HG03469 (cell line): ENCODE measurements around the gene KLHL12.

ENCODE experiments used
- ATAC-seq: cut with Tn5 transposase; IDR thresholded peaks from one replicate; pipeline ENCODE4 v1.9.1; 2021; ENCODE audit warnings: mild to moderate bottlenecking, moderate library complexity, moderate number of reproducible peaks; ENCODE audit not compliant: unreplicated experiment

The KLHL12 gene

DNA sequence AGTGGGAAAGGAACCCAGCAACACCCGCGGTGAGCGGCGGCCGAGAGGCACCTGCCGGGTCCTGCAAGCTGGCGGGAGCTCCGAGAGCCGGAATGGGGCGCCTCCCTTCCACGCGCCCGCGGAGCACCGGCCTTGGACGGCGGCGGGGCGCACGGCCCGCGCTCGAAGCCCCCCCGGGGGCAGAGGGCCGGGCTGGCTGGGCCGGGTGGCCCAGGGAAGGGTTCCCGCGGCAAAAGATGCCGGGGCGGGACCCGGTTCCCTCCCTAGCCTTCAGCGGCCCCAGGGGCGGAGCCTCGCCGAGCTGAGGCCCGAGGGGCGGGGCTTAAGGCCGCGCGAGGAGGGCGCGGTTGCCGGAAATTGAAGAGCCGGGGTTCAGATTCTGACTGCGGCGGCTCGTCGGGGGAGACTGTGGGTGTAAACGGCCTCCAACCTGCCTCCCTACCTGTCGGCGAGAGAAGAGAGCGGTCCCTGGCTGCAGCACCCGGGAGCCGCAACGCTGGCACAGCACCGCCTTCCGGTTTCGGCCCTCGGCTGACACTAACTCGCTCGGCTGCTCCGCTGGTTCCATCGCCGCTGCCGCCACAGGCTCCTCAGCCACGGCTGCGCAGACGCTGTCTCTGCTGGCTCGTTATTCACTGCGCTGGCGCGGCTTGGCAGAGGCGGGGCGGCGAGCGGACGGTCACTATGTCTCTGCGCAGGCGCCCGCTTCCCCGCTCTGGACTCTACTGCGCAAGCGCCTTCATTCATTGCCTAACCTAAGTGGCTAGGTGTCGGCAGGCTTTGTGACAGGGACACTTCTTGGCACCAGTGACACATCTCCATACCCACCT is 38.3 kb downstream of the KLHL12 start, which contains the start of gene RABIF:
RABIF (minus strand) TSS at position 619 of the 830 bp plus-strand sequence; CDS start at position 568, 51 bp downstream.
- peak; percentile 77 for ATAC-seq

DNA sequence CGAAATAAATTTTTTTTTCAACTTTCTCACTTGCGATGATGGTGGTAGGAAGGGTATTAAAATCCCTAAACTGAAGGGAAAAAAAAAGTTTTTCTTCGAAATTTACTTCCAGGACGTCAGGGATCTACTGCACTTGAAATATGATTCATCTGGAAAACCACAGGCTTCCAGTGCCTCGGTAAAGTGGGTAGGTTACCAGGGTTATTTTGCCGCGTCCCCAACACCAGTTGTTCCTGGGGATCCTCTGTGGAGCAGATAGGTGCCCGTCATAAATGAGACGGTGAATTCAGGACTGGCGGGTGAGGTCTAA is 38.9 kb downstream of the KLHL12 start:
- ATAC-seq: no peak

DNA sequence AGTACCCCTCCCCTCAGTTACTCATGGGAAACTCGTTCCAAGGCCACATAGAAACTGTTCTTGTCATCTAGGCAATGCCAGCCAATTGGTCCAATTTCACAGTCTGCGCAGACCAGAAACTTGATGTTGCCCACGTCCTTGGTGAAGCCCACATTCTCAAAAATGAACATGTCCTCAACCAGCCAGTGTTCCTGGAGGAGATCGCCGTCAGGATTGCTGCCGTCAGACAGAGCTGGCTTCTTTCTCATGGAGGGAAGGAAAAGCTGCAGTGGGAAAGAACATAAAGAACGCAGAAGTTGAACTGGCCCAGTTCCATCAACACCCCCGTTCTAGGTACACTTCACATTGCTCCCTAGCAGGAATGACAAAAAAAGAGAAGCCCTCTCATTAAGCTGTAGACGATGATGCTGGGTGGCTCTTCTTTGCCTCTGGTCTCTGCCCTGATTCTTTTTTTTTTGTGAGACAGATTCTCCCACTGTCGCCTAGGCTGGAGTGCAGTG is 46.0 kb downstream of the KLHL12 start:
- ATAC-seq: no peak

DNA sequence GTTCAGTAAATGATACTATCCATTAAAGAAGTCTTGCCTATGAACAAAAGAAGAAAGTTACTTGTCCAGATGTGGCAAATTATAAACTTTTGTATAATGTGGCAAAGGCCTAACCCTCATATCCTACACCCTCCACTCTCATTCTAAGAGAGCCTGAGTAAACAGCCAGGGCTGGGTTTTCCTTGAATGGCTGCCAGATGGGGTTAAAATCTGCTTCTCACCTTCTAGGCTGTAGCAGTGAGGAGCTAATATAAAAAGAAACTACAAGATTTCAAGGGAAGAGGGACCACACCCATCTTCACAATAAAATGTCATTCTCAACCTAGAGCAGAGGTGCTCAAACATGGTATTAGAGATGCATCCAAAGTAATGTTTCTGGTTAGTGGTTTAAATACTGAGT is 47.0 kb downstream of the KLHL12 start:
- no peak for ATAC-seq

DNA sequence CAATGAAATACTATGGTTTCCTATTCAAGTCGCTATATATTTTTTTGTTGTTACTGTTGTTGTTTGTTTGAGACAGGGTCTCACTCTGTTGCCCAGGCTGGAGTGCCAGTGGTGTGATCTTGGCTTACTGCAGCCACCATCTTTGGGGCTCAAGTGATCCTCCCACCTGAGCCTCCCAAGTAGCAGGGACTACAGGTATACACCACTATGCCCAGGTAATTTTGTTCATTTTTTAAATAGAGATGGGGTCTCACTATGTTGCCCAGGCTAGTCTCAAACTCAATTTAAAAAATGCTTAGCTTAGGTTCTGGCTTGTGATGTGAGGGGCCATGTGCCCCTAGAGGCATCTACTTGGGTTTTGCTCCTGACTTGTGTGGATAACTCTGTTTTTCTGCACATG is 47.9 kb downstream of the KLHL12 start:
- no peak for ATAC-seq

DNA sequence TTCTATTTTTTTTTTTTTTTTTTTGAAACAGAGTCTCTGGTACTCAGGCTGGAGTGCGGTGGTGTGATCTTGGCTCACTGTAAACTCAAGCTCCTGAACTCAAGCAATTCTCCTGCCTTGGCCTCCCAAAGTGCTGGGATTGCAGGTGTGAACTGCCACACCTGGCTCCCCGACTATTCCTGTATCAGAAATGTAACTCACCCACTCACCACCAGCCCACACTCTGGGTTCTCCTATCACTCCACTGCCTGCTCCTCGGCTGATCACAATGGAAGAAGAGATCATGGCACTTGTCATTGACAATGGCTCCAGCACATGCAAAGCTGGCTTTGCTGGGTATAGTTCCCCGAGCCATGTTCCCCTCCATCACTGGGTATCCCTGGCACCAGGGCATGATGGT is 54.0 kb downstream of the KLHL12 start:
- no peak for ATAC-seq

DNA sequence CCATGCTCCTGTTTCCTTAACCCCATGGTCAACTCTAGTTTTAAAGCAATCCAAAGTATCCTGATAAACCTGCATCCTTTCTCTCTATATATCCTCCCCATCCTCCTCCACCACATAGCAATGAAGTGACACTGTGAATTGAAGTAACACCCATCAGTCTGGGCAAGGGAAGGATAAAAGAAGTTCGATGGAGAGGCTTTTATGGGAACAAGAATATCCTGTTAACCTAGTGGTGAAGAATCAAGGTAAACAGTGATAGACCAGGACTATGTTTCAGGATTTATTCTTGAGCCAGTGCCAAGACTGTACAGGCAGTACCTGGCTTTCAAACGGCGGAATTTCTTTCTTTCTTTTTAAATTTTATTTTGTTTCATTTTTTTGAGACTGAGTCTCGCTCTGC is 55.7 kb downstream of the KLHL12 start:
- no peak for ATAC-seq

DNA sequence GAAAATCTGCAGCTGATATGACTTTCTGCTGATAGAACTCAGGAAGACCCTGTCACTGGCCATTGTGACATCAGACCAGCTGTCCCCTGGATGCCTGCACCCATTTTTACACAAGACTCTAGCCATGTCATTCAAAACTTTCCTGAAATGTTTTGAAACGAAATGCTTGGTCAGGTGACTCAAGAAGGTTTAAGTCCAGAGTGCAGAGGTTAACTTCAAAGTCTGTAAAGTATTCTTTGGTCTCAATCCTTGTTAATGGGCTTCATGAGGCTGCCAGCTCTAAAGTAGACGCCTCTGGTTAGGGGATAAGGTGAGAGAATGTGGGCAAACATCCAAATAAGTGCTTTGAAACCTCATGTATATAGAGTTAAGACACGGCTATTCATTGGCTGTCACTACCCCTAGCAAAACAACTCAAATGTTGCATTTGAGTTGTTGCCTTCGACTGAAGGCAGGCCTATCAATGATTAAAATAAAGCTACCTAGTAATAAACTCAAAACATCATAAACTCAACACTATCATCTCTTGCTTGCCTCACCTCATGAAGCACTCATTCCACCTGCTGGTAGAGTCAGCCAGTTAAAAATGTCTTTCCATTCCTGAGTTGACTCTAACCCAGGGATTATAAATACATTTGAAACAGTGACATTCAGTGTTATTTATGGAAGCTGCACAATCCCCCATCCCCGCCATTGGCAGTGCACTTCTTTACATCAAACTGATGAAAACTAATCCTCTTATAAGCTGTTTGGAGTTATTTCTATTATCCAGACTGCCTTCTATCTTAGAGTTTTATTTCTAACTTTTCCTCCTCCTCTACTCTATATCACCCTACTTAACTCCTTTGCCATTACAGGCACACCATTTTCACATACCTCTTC is 64.1 kb downstream of the KLHL12 start:
- ATAC-seq: no peak

DNA sequence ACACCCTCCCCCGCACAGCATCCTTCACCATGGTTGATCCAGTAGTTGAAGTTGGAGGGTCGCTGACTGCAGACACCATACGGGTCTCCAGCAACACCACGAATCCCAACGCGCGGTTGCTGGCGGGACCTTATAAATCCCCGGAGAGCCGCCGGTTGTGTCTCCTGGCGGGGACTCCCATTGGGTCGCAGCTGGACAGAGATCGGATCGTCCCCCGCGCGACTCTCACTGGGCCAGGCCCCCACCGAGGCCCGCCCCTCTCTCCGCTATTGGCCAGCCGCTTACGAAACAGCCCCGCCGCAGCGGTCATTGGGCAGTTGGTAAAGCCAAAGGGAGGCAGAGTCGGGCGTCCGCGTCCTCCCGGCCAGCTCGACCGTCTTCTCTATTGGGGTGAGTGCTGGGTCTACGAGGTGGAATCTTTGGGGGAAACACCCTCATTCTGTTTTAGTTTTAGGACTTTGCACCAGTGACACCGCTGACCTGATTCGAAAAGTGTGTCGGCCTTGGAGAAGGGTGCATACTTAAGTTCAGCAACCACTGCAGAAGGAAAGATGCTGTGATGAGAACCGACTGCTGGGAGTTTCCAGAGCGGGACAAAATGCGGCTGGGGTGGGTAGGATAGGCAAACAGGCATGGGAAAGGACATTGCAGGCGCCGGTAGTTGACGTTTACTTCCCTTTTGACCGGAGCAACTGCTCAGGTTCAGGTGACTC is 65.5 kb downstream of the KLHL12 start:
- ATAC-seq: peak; percentile 48

DNA sequence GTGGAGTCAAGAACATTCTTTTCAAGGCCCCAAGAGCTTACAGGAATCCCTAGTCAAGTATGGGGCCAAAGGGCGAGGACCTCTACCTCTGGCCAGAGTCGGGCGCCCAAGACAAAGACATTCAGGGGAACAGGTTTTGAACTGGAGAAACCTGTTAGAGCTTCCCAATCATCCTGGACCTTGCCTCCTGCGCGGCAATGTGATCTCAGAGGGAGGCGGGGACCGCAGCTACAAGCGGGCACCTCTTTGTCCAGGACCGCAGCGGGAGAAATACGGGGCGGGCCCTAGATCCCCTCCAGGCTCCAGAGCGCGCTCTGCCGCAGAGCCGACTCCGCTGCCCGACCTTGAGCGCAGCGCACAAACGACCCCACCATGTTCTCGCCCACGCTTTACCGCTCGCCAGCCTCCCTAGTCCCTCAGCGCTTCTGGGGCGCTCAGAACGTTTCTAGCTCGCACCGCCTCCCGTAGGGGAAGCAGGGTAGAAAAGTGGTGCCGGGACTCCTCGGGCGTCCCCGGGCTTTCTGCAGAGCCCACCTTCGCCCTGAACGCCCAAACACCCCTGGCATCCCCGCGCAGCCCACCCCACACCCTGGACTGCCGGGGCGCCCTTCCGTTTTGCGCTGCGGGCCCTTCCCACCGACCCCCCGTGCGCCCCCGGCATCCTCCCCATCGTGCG is 66.2 kb downstream of the KLHL12 start:
- ATAC-seq: no peak

DNA sequence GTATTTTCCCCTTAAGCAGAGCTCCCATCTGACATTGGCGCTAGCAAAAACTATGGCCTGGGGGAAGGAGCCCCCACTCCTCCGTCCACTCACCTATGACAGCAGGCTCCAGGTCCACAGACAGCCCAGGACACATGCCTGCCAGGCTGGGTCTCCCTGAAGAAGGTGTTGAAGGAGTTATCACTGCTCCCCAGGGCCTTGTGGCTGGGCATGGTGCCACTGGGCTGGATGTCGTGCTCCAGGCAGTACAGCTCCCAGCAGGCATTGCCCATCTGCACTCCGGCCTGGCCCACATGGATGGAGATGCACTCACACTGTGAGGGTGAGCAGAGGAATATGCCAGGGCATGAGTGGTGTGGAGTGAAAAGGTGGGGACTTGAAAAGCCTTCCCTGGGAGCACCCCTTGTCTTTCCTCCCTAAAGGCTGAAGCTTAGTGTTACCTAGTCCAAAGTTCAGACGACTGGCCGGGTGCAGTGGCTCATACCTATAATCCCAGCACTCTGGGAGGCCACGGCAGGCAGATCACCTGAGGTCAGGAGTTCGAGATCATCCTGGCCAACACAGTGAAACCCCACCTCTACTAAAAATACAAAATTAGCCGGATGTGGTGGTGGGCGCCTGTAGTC is 68.1 kb downstream of the KLHL12 start:
- ATAC-seq: no peak

DNA sequence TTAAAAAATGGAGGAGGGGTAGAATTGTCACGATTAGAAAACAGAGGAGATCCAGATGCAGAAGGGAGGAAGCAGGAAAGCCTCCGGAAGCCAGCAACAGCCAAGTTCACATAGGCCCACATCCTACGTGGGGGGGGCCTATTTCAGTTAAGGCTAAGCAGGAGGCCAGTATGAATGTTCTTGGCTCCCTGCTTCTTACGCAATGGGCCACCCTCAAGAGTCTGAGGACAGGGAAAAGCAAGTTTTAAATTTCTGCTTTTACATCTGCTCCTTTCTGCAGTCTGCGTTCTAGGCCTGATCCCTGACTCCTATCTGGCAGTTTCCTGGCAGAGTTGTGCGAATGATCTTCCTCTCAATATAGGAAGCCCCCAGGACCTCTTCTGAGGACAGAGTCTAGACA is 68.7 kb downstream of the KLHL12 start:
- ATAC-seq: no peak

DNA sequence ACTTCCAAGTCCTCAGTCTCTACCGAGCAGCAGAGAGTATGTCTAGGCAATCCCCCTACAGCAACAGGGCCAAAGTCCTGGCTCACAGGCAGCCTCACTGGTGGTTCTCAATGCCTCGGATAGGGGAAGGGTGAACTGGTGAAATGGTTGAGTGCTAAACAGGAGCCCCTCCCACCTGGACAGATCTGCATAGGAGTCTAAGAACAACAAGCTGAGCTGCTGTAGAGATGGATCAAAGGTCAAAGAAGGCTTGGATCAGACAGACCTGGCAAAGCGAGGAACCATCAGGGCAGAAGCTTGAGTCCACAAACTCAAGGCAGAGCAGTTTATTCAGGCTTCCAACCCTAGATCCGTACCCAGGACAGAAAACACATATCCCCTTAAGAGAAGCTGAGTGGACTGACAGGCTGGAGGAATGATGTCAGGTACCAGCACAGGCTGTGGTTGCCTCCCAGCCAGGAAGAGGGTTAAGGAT is 69.9 kb downstream of the KLHL12 start:
- no peak for ATAC-seq

DNA sequence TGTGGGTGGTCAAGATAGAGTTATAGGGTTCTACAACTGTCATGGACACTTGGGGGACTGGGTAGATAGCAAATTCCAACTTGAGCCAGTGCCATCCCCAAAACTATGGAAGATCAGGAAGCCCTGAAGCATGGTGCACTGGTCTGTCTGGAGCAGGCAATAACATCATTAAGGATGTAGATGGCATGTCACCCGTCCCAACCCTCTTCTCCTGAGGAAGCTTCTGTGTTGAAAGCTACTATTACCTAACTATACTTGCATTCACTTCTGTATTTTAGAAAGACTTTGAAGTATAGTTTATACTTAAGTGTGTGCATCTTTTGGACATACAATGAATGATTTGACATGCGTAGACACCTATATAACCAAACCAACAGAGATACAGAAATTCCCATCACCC is 71.0 kb downstream of the KLHL12 start:
- ATAC-seq: no peak

DNA sequence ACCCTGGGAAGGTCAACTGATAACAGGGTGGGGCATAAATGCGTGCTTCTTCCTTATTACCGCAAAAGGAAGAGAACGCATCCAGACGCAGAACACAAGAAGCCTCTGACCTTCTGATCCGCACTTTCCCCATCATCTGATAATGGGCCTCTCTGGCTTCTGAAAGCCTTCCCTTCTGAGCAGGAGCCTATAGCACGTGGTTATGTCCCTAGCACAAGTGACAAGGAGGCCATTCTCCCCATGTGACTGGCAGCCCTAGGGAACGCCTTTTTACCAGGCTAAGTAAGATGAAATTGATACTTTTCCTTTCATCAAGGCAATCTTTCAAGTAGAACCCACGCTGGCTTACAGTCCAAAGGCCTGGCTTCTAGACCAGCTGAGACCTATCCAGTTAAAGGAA is 72.2 kb downstream of the KLHL12 start:
- ATAC-seq: no peak

DNA sequence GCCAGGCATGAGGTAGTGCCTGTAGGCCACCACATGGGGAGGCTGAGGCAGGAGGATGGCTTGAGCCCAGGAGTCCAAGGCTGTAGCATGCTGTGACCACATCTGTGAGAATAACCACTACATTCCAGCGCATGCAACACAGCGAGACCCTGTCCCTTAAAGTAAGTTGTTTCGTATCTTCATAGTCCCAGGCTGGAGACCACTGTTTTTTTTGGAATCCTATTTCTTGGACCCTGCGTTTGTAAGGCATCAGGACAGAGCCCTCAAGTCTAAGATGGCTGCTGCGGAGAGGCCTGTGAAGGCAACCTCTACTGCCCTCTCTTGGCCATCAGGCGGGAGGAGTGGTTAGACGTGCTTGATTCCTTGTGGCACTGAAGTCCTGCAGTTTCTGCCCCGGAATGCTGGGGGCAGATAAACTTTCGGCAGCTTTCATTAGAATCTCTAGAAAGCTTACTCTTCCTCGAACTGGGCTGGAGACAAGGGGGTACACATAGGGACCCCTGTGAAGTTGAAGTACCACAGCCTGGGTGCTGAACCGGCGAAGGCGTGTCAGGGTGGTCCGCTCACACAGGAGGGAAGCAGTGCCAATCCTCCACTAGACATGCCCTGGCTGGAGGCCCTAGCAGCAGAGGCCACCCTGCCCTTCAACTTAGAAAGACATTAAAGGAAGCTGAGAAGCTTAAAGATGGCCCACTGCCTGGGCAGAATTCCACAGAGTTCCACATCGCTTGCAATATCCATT is 74.7 kb downstream of the KLHL12 start:
- ATAC-seq: no peak

DNA sequence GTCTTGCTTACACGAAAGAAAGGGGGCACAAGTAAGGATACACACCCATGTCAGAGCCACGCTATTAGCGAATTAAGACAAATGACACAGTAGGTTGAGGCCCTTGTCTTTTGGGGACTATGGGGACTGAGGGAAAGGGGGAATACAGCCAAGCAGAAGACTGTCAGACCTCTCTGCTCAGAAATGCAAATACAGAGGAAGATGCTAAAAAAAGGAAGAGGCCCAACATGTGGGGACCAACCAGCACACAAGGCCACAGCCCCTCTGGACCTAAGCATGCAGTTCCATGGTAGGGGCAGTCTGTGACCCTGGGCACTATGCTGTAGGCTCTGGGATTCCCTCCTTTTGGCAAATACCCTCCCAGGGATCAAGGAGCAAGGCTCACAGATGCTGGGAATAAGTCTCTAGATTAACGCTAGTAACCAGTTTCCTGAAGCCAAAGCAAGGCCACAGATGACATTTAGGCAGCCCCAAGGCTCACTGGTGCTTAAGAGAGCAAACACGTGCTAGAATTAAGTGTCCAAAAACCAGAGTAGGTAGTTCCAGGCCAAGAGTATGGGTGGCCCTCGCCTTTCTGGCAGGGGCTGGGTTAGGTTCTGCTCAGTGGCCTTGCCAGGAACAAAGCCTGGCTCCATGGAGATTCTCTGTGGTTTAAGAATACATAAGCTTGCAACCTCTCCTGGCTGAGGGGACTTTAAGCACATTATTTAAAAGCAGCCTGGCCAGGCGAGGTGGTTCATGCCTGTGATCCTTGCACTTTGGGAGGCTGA is 76.3 kb downstream of the KLHL12 start:
- ATAC-seq: no peak

DNA sequence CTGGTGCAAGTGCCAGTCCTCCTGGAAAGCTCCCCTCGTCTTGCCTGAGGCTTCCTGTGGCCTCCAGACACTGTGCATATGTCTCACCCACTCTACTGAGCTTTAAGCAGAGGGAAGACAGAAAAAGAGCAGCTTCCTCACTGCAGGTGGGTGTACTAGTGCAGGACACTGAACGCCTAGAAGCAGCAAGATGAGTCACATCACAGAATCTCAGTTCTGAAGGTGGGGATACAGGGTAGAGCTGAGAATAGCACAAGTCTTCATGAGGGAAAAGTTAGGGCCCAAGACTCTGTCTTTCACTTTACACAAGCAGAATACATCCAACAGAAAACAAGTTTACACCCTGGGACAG is 78.9 kb downstream of the KLHL12 start:
- peak; percentile 85 for ATAC-seq

DNA sequence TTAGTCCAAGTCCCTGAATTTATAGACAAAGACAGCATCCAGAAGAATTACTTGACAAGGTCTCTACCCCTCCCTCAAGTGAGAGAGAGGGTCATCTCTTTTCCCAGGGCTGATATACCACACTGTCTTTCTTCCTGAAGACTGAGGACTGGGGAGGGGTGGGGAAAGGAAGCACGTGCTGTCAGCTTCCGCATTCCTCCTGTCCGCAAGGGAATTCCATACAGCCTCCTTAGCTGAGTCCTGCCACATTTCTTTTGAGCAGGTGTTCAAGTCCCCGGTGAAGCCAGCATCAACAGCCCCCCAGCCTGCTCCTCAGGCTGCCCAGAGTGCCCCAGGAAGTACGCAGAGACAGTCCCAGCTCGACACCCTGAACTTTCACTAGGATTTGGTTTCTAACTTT is 82.1 kb downstream of the KLHL12 start:
- ATAC-seq: no peak
